HL-60 (cell line): ENCODE measurements around the gene BPIFB3.

ENCODE experiments used
- DNase-seq, 2 experiments: peaks; one replicate each; pipeline ENCODE4 v3.0.0-alpha.2; 2010 to 2020; ENCODE audit warnings: low read depth in 1 of 2, low spot score in 1 of 2
- H3K27ac ChIP-seq: fragments of 250-450 bp; sonication (Bioruptor Pico); replicated peaks from 2 replicates; pipeline ENCODE4 v1.5.1; 2020; ENCODE audit warnings: mild to moderate bottlenecking, moderate library complexity
- H3K27me3 ChIP-seq: fragments of 250-450 bp; sonication (Bioruptor Pico); 2 replicates; pipeline ENCODE4 v1.5.1; 2021; ENCODE audit warnings: mild to moderate bottlenecking, moderate library complexity; ENCODE audit not compliant: insufficient read depth, poor library complexity, severe bottlenecking
- H3K4me3 ChIP-seq: replicated peaks from 2 replicates; pipeline ENCODE4 v1.5.1; 2011; ENCODE audit warnings: mild to moderate bottlenecking, control low read depth, low read length; ENCODE audit not compliant: insufficient read depth
- CTCF ChIP-seq: IDR thresholded peaks from one replicate; pipeline ENCODE4 v1.5.1; 2011; ENCODE audit warnings: low read length, control low read depth, inconsistent platforms; ENCODE audit not compliant: insufficient read depth
- GABPA ChIP-seq: IDR thresholded peaks from 2 replicates; pipeline ENCODE4 v1.6.1; 2012; ENCODE audit warnings: low read depth
- POLR2AphosphoS5 ChIP-seq: IDR thresholded peaks from 2 replicates; pipeline ENCODE4 v1.6.1; 2012; ENCODE audit warnings: low read depth
- SPI1 ChIP-seq: IDR thresholded peaks from 2 replicates; pipeline ENCODE4 v1.6.1; 2012; ENCODE audit warnings: low read depth, mild to moderate bottlenecking, borderline replicate concordance
- TF ChIP-seq, protein P1 (sequence below): IDR thresholded peaks from 2 replicates; pipeline ENCODE4 v1.6.1; 2012; ENCODE audit warnings: low read depth; ENCODE audit not compliant: insufficient replicate concordance

BPIFB3 gene

GRCh38 chr20:33091147-33091546 lies 37.4 kb downstream of the BPIFB3 start:
- no peaks in the 10 kb centered on the region for H3K27me3 ChIP-seq
- H3K27ac ChIP-seq, result no peak overlapping the region
- H3K4me3 ChIP-seq, result no peak overlapping the region

DNA sequence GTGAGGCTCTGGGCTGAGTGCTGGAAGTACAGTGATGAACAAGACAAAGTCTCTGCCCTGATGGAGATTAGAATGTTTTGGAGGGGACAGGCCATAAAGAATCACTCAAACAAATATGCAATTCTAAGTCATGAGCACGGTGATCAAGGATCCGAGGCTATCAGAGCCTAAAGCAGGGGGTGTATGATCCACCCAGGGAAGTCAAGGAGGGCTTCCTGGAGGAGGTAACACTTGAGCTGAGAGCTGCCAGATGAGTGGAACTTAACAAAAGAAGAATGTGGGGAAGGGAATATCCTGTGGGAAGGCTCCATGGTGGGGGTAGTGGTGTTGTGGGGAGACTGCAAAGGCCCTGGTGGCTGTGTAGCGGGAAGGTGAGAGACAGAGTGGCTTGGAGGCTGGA lies 38.0 kb downstream of the BPIFB3 start:
- TF ChIP-seq SPI1, result no peak
- TF ChIP-seq, protein P1, sequence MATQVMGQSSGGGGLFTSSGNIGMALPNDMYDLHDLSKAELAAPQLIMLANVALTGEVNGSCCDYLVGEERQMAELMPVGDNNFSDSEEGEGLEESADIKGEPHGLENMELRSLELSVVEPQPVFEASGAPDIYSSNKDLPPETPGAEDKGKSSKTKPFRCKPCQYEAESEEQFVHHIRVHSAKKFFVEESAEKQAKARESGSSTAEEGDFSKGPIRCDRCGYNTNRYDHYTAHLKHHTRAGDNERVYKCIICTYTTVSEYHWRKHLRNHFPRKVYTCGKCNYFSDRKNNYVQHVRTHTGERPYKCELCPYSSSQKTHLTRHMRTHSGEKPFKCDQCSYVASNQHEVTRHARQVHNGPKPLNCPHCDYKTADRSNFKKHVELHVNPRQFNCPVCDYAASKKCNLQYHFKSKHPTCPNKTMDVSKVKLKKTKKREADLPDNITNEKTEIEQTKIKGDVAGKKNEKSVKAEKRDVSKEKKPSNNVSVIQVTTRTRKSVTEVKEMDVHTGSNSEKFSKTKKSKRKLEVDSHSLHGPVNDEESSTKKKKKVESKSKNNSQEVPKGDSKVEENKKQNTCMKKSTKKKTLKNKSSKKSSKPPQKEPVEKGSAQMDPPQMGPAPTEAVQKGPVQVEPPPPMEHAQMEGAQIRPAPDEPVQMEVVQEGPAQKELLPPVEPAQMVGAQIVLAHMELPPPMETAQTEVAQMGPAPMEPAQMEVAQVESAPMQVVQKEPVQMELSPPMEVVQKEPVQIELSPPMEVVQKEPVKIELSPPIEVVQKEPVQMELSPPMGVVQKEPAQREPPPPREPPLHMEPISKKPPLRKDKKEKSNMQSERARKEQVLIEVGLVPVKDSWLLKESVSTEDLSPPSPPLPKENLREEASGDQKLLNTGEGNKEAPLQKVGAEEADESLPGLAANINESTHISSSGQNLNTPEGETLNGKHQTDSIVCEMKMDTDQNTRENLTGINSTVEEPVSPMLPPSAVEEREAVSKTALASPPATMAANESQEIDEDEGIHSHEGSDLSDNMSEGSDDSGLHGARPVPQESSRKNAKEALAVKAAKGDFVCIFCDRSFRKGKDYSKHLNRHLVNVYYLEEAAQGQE, result no peak
- no peak for TF ChIP-seq CTCF
- TF ChIP-seq GABPA, result no peak
- no peak for TF ChIP-seq POLR2AphosphoS5
- Histone ChIP-seq H3K27ac (no peak overlapping the region), H3K27me3 (no peaks in the 10 kb centered on the region), H3K4me3 (no peak overlapping the region)
- no peak for DNase-seq

More at GRCh38 chr20:33091147-33091546, 37.4 kb downstream of the BPIFB3 start:
- no peak for DNase-seq
- TF ChIP-seq SPI1, result no peak
- TF ChIP-seq CTCF, result no peak
- TF ChIP-seq, protein P1, result no peak
- no peak for TF ChIP-seq GABPA
- no peak for TF ChIP-seq POLR2AphosphoS5

DNA sequence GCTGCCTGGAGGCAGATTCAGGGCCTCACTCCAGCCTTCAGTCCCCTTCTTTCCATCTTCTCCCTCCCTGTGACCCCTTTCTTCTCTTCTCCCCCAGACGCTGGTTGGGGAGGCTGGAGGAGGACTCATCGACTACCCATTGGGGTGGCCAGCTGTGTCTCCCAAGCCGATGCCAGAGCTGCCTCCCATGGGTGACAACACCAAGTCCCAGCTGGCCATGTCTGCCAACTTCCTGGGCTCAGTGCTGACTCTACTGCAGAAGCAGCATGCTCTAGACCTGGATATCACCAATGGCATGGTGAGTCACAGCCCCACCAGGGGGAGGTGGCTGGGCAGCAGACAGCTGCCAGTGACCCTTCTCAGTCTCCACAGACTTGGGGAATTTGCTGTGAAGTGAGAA lies 38.7 kb downstream of the BPIFB3 start:
- H3K27me3 ChIP-seq, result no peaks in the 10 kb centered on the region
- no peak overlapping the region for H3K27ac ChIP-seq
- TF ChIP-seq SPI1 (no peak), CTCF (no peak), GABPA (no peak), POLR2AphosphoS5 (no peak)
- TF ChIP-seq, protein P1, result no peak
- no peak for DNase-seq
- no peak overlapping the region for H3K4me3 ChIP-seq
